Stimulated activated CD8-positive, alpha-beta memory T cell treated with anti-CD3 and anti-CD28 coated beads, Interleukin-7, amount 100 ng/mL, for 1 hour (primary cell): ENCODE data around the gene PRELID2.

Experiments used
- DNase-seq, 2 donors: peaks; one replicate each; pipeline ENCODE4 v3.0.0-alpha.2; 2020; ENCODE audit warnings: low read depth in 2 of 2

PRELID2 gene

GRCh38 chr5:145797336-145797735 is 37.8 kb downstream of the PRELID2 start:
- DNase-seq: no peak

- DNase-seq: no peak
Observed at GRCh38 chr5:145796318-145796717, 38.8 kb downstream of the PRELID2 start.

- DNase-seq: no peak
Observed at GRCh38 chr5:145793574-145793973, 41.6 kb downstream of the PRELID2 start.

- DNase-seq: no peak
Observed at GRCh38 chr5:145792840-145793239, 42.3 kb downstream of the PRELID2 start.

GRCh38 chr5:145791866-145792265 is 43.3 kb downstream of the PRELID2 start:
- no peak for DNase-seq

- no peak for DNase-seq
Observed at GRCh38 chr5:145787996-145788395, 47.1 kb downstream of the PRELID2 start.

GRCh38 chr5:145787507-145787906 is 47.6 kb downstream of the PRELID2 start:
- DNase-seq: no peak

- no peak for DNase-seq
Observed at GRCh38 chr5:145787001-145787400, 48.1 kb downstream of the PRELID2 start.

- DNase-seq: no peak
Observed at GRCh38 chr5:145780982-145781381, 54.2 kb downstream of the PRELID2 start.

- no peak for DNase-seq
Observed at GRCh38 chr5:145778144-145778900, 56.8 kb downstream of the PRELID2 start.

- DNase-seq: no peak
Observed at GRCh38 chr5:145777445-145778063, 57.6 kb downstream of the PRELID2 start.

- no peak for DNase-seq
Observed at GRCh38 chr5:145776886-145777285, 58.3 kb downstream of the PRELID2 start.

- DNase-seq: no peak
Observed at GRCh38 chr5:145775893-145776444, 59.2 kb downstream of the PRELID2 start.

- no peak for DNase-seq
Observed at GRCh38 chr5:145775411-145775810, 59.7 kb downstream of the PRELID2 start.

- DNase-seq: no peak
Observed at GRCh38 chr5:145774442-145774841, 60.7 kb downstream of the PRELID2 start.

- no peak for DNase-seq
Observed at GRCh38 chr5:145772466-145772865, 62.7 kb downstream of the PRELID2 start.

- no peak for DNase-seq
Observed at GRCh38 chr5:145768863-145769262, 66.3 kb downstream of the PRELID2 start.

GRCh38 chr5:145764325-145764724 is 70.8 kb downstream of the PRELID2 start:
- no peak for DNase-seq

- no peak for DNase-seq
Observed at GRCh38 chr5:145762833-145763232, 72.3 kb downstream of the PRELID2 start.

GRCh38 chr5:145761254-145761653 is 73.9 kb downstream of the PRELID2 start:
- no peak for DNase-seq

GRCh38 chr5:145760660-145761059 is 74.5 kb downstream of the PRELID2 start:
- DNase-seq: no peak

GRCh38 chr5:145752947-145753346 is 82.2 kb downstream of the PRELID2 start:
- DNase-seq: no peak

GRCh38 chr5:145752534-145752933 is 82.6 kb downstream of the PRELID2 start:
- no peak for DNase-seq
